ENCODE results near the gene MBOAT2. TPM values are rescaled to one million over a fixed set of nuclear protein-coding genes. Genes with fewer than 3 reads are reported as not detected.

The MBOAT2 gene
- total RNA-seq, 4 donors from 2014 or later, result 20.0 to 83.0 (median 30.3) TPM

- Histone ChIP-seq H3K4me3 (no peak overlapping the region), H3K36me3 (no peaks in the 10 kb centered on the region), H3K27me3 (no peaks in the 10 kb centered on the region), H3K4me1 (no peaks in the 10 kb centered on the region), H3K9me3 (no peaks in the 10 kb centered on the region), H3K27ac (no peak overlapping the region)
- intact Hi-C loops (cut with DNase I; ENCODE audit: low total_unique reads), result no loop called here
- TF ChIP-seq POLR2A (IDR thresholded peaks at IDR 0.05) (no peak), CTCF (IDR thresholded peaks at IDR 0.05) (no peak)
- no peak for DNase-seq
These were observed 116.6 kb downstream of the MBOAT2 start for GRCh38 chr2:8886876-8887275.

DNA sequence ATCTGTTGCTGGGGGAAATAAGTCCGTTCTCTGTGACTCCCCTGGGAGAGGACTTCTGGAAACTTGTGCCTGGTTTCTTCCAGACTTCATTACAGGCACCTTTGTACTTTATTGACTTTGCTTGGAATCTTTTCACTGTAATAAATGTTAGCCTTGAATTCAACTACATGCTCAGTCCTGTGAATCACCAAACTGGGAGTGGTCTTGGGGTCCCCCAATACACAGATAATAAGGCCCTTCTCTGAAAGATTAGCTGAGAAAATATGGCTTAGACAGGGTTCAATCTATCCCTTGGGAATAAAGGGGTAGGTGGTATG lies 117.3 kb downstream of the MBOAT2 start:
- H3K27me3 ChIP-seq, result no peaks in the 10 kb centered on the region
- H3K9me3 ChIP-seq, result no peaks in the 10 kb centered on the region
- H3K27ac ChIP-seq, result no peak overlapping the region
- no peak overlapping the region for H3K4me3 ChIP-seq
- no peak for DNase-seq
- TF ChIP-seq POLR2A (IDR thresholded peaks at IDR 0.05), result no peak
- TF ChIP-seq CTCF (IDR thresholded peaks at IDR 0.05), result no peak
- no peaks in the 10 kb centered on the region for H3K4me1 ChIP-seq
- intact Hi-C loops (cut with DNase I; ENCODE audit: low total_unique reads), result no loop called here
- no peaks in the 10 kb centered on the region for H3K36me3 ChIP-seq

DNA sequence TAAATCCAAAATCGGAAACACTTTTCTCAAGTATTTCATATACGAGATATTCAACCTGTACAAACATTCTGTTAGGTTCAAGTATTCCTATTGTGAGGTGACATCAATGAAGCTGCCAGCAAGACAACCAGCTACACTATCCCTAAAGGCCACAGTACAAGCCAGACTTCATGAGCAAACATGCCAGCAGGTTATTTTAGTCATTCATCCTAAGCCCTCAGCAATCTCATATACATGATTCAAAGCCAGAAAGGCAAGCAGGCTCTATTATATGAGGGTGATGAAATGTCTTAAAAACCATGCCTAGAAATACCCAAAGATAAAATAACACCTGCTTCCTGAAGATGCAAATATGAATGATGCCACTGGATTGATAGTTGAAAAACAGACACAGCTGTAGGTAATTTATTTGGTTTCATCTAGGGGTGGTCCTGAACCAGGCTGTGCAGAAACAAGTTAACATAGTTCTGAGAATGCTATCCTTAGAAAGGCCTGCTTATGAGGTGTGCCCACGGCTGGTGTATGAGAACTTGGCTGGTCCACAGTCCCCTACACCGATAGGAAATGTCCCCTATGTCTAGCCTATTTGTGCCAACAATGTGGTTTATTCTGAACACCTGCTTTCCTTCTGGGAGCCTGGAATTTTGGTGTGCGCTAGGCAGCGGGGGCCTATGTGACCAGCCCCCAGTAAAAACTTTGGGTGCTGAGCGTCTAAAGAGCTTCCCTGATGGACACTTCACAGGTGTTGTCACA lies 117.9 kb downstream of the MBOAT2 start:
- DNase-seq, result no peak
- no peak overlapping the region for H3K4me3 ChIP-seq
- TF ChIP-seq POLR2A (IDR thresholded peaks at IDR 0.05), result no peak
- no peak for TF ChIP-seq CTCF (IDR thresholded peaks at IDR 0.05)
- no peak overlapping the region for H3K27ac ChIP-seq
- H3K4me1 ChIP-seq, result no peaks in the 10 kb centered on the region
- no peaks in the 10 kb centered on the region for H3K9me3 ChIP-seq
- H3K27me3 ChIP-seq, result no peaks in the 10 kb centered on the region
- intact Hi-C loops (cut with DNase I; ENCODE audit: low total_unique reads), result no loop called here
- H3K36me3 ChIP-seq, result no peaks in the 10 kb centered on the region

- no peak for DNase-seq
- intact Hi-C loops (cut with DNase I; ENCODE audit: low total_unique reads), result no loop called here
- TF ChIP-seq POLR2A (IDR thresholded peaks at IDR 0.05), result no peak
- TF ChIP-seq CTCF (IDR thresholded peaks at IDR 0.05), result no peak
- Histone ChIP-seq H3K4me1 (no peaks in the 10 kb centered on the region), H3K4me3 (no peak overlapping the region), H3K27ac (no peak overlapping the region), H3K9me3 (no peaks in the 10 kb centered on the region), H3K27me3 (no peaks in the 10 kb centered on the region), H3K36me3 (no peaks in the 10 kb centered on the region)
These were observed 118.7 kb downstream of the MBOAT2 start for GRCh38 chr2:8884812-8885211.

GRCh38 chr2:8882094-8882493 lies 121.4 kb downstream of the MBOAT2 start:
- intact Hi-C loops (cut with DNase I; ENCODE audit: low total_unique reads), result no loop called here
- H3K4me3 ChIP-seq, result no peak overlapping the region
- TF ChIP-seq POLR2A (IDR thresholded peaks at IDR 0.05), result no peak
- no peak for TF ChIP-seq CTCF (IDR thresholded peaks at IDR 0.05)
- no peaks in the 10 kb centered on the region for H3K9me3 ChIP-seq
- no peaks in the 10 kb centered on the region for H3K4me1 ChIP-seq
- H3K27me3 ChIP-seq, result no peaks in the 10 kb centered on the region
- no peak for DNase-seq
- no peaks in the 10 kb centered on the region for H3K36me3 ChIP-seq
- no peak overlapping the region for H3K27ac ChIP-seq
